Endothelial cell of umbilical vein (primary cell): Measurements from ENCODE around the gene SFT2D3. TPM values are rescaled to one million over a fixed set of nuclear protein-coding genes. Genes with fewer than 3 reads are reported as not detected.

Source experiments
- BruUV-seq: library from RNA; stranded (reverse); fragments of 400-500 nt; replicated peaks from 2 replicates; lab custom pipeline; 2021; lab: Mats Ljungman, UMichigan
- CTCF ChIA-PET: fragments of 300-600, 350-600 bp; sonication (Branson Sonifier 250); formaldehyde crosslinking; loops from one replicate; lab custom pipeline; 2021; ENCODE audit warnings: antibody characterized with exemption, inconsistent platforms; lab: Charles Lee
- POLR2A ChIA-PET: fragments of 300-600, 350-600 bp; sonication (Branson Sonifier 250); formaldehyde crosslinking; loops from one replicate; lab custom pipeline; 2021; ENCODE audit warnings: antibody characterized with exemption, inconsistent platforms; lab: Charles Lee
- DNase-seq: peaks from one replicate; pipeline ENCODE4 v3.0.0-alpha.2; 2011; ENCODE audit warnings: low read depth, low spot score
- FAIRE-seq: peaks from 2 replicates; lab custom pipeline; 2011; peaks lifted over from hg19 to GRCh38; lab: Jason Lieb, UNC
- H2AFZ ChIP-seq: 2 replicates; pipeline ENCODE4 v1.6.0; 2012; ENCODE audit warnings: low read depth, low read length, control low read depth, inconsistent platforms
- H3K27ac ChIP-seq: 2 replicates; pipeline ENCODE4 v1.5.1; 2011; ENCODE audit warnings: low read depth, mild to moderate bottlenecking, control low read depth, low read length, moderate library complexity; ENCODE audit not compliant: insufficient read depth
- H3K27me3 ChIP-seq, 2 experiments: 2 replicates each; pipeline versions ENCODE4 v1.6.0 to v1.6.1; 2011; ENCODE audit warnings: low read length in 2 of 2, mixed read lengths in 1 of 2; ENCODE audit not compliant: control insufficient read depth in 2 of 2, insufficient read depth in 2 of 2
- H3K36me3 ChIP-seq, 2 experiments: 2 replicates in 1 of 2; 3 replicates in 1 of 2; pipeline ENCODE4 v1.5.1; 2011; ENCODE audit warnings: low read length in 2 of 2, mild to moderate bottlenecking in 1 of 2, moderate library complexity in 1 of 2; ENCODE audit not compliant: control insufficient read depth in 2 of 2, insufficient read depth in 2 of 2; ENCODE audit errors: extremely low read depth in 1 of 2
- H3K4me1 ChIP-seq: 3 replicates; pipeline ENCODE4 v1.5.1; 2011; ENCODE audit warnings: mild to moderate bottlenecking, low read length; ENCODE audit not compliant: control insufficient read depth, insufficient read depth; ENCODE audit errors: extremely low read depth
- H3K4me2 ChIP-seq: 2 replicates; pipeline ENCODE4 v1.6.1; 2011; ENCODE audit warnings: low read length, control low read depth, mixed read lengths; ENCODE audit not compliant: insufficient read depth
- H3K4me3 ChIP-seq, 3 experiments: fragments of 200-600 bp in 1 of 3; sonication (generic), shearing (Covaris generic) in 1 of 3; replicated peaks in 1 of 3; 2 replicates each; pipeline ENCODE4 v1.5.1; 2011 to 2016; ENCODE audit warnings: control low read depth in 3 of 3, low read length in 3 of 3, mild to moderate bottlenecking in 2 of 3, inconsistent platforms in 1 of 3, low read depth in 1 of 3, moderate library complexity in 1 of 3; ENCODE audit not compliant: insufficient read depth in 1 of 3
- H3K79me2 ChIP-seq: 2 replicates; pipeline ENCODE4 v1.6.0; 2012; ENCODE audit warnings: low read length, inconsistent platforms; ENCODE audit not compliant: control insufficient read depth, insufficient read depth
- H3K9ac ChIP-seq: replicated peaks from 2 replicates; pipeline ENCODE3; 2011; ENCODE audit warnings: low read length, control low read depth; ENCODE audit not compliant: insufficient read depth; ENCODE audit errors: extremely low read depth
- H3K9me1 ChIP-seq: replicated peaks from 3 replicates; pipeline ENCODE4 v1.6.0; 2011; ENCODE audit warnings: mild to moderate bottlenecking, low read length; ENCODE audit not compliant: control insufficient read depth, insufficient read depth; ENCODE audit errors: extremely low read depth
- H3K9me3 ChIP-seq: replicated peaks from 2 replicates; pipeline ENCODE4 v1.5.1; 2012; ENCODE audit warnings: low read length, inconsistent platforms; ENCODE audit not compliant: control insufficient read depth, insufficient read depth
- H4K20me1 ChIP-seq: replicated peaks from 2 replicates; pipeline ENCODE3; 2011; ENCODE audit warnings: mild to moderate bottlenecking, low read length; ENCODE audit not compliant: control insufficient read depth, insufficient read depth; ENCODE audit errors: extremely low read depth
- FOS ChIP-seq: IDR thresholded peaks from 2 replicates; pipeline ENCODE4 v1.6.1; 2011; ENCODE audit warnings: mild to moderate bottlenecking, low read length, moderate library complexity, borderline replicate concordance; ENCODE audit not compliant: insufficient read depth
- GATA2 ChIP-seq: IDR thresholded peaks from 2 replicates; pipeline ENCODE4 v1.7.0; 2011; ENCODE audit warnings: low read depth, mild to moderate bottlenecking, moderate library complexity, mixed read lengths, low read length; ENCODE audit not compliant: insufficient read length, insufficient read depth
- POLR2AphosphoS5 ChIP-seq: IDR thresholded peaks from 2 replicates; pipeline ENCODE4 v1.6.1; 2012; ENCODE audit warnings: low read depth, mild to moderate bottlenecking, control low read depth, low read length, moderate library complexity; ENCODE audit not compliant: insufficient read depth
- dilution Hi-C: fragments of 300-500 bp; cut with MboI; formaldehyde crosslinking; loops from one replicate; pipeline ENCODE4 v1.15.0; 2019; ENCODE audit warnings: low sequenced_read_pairs; ENCODE audit not compliant: extremely low pct_ligation_motif_present
- intact Hi-C: fragments of 100-400 bp; cut with micrococcal nuclease; formaldehyde crosslinking; loops from one replicate; pipeline ENCODE4 v1.10.0; 2022
- polyA plus RNA-seq, 4 experiments: library from polyadenylated mRNA; depleted of rRNA in 3 of 4; stranded (reverse) in 3 of 4; unstranded in 1 of 4; fragments of >200 nt; gene quantifications; 2 replicates each; pipeline versions ENCODE4 v1.2.1 to v1.2.3, GENCODE V29; 2011 to 2012; ENCODE audit warnings: missing spikeins in 1 of 4
- total RNA-seq: library from RNA; stranded (reverse); gene quantifications from 2 replicates; pipeline ENCODE4 v1.2.3, GENCODE V29; 2021
- TF ChIP-seq, protein P1 (sequence below), 2 donors: IDR thresholded peaks; 1 replicate in 1 of 2; 2 replicates in 1 of 2; pipeline ENCODE4 v1.5.1; 2011; ENCODE audit warnings: low read length in 2 of 2, mild to moderate bottlenecking in 2 of 2, moderate library complexity in 2 of 2, control low read depth in 1 of 2, inconsistent platforms in 1 of 2, low read depth in 1 of 2; ENCODE audit not compliant: insufficient read depth in 1 of 2; ENCODE audit errors: extremely low read depth in 1 of 2

SFT2D3 gene
- total and polyA plus RNA-seq, 2 donors (not counting 3 experiments of a cell fraction or from before 2014, with no cell fraction given) = 4.5 to 4.7 TPM

DNA sequence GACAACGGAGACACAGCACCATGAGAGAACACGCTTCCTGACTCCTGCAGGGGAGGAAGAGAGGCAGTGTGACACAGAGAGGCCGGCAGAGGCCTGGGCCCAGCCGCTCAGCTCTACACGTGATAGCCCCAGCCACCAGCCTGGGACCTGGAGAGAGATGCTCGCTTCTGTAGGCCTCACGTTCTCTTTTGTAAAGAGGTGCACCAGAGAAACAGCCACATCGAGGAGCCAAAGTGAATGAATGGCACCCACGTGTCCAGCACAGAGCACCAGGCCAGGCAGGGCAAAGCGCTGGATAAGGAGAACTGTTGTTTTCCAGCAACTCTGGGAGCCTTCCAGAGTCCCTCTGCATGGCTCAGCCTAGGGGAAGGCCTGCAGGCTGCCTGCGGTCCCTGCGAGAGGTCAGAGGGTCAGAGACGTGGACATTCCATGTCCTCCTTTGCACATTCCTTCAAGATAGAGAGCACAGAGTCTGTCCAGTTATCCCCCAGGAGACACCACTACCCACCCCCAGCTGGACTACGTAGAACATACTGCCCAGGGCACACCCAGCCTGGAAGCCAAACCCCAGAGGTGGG is 40.1 kb upstream of the SFT2D3 start:
- Histone ChIP-seq H3K4me3 (no peak overlapping the region), H3K4me2 (no peak overlapping the region), H3K79me2 (no peaks in the 10 kb centered on the region), H4K20me1 (no peaks in the 10 kb centered on the region), H3K9me1 (no peaks in the 10 kb centered on the region), H3K27ac (peak overlapping the region; percentile 35), H2AFZ (no peak overlapping the region), H3K9me3 (no peaks in the 10 kb centered on the region), H3K4me1 (peaks cover 55% of the 10 kb centered on the region), H3K36me3 (peaks cover 0 to 3% of the 10 kb centered on the region in 2 experiments), H3K9ac (no peak overlapping the region), H3K27me3 (no peaks in the 10 kb centered on the region)
- FAIRE-seq = peak; percentile 43
- CTCF ChIA-PET = interaction anchor here (1.3 to 6.9 kb wide), 3 partner anchors 9 to 70 kb away, joined by 3 to 37 read pairs (median 6); no protein-coding TSS in a partner anchor
- no peak for DNase-seq
- BruUV-seq = no TSS peak
- intact Hi-C loops (no loop called here), dilution Hi-C loops (no loop called here)
- POLR2A ChIA-PET = no interaction called here
- no peak for TF ChIP-seq POLR2AphosphoS5
- TF ChIP-seq FOS = no peak
- no peak for TF ChIP-seq GATA2
- TF ChIP-seq, protein P1, sequence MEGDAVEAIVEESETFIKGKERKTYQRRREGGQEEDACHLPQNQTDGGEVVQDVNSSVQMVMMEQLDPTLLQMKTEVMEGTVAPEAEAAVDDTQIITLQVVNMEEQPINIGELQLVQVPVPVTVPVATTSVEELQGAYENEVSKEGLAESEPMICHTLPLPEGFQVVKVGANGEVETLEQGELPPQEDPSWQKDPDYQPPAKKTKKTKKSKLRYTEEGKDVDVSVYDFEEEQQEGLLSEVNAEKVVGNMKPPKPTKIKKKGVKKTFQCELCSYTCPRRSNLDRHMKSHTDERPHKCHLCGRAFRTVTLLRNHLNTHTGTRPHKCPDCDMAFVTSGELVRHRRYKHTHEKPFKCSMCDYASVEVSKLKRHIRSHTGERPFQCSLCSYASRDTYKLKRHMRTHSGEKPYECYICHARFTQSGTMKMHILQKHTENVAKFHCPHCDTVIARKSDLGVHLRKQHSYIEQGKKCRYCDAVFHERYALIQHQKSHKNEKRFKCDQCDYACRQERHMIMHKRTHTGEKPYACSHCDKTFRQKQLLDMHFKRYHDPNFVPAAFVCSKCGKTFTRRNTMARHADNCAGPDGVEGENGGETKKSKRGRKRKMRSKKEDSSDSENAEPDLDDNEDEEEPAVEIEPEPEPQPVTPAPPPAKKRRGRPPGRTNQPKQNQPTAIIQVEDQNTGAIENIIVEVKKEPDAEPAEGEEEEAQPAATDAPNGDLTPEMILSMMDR (IDR thresholded peaks at IDR 0.05; ENCODE audit: extremely low read depth in 1 of 2, insufficient read depth in 1 of 2, low read depth in 1 of 2, low read length in 2 of 2) = no peak
